Upper lobe of left lung (tissue), 6 donors: Measurements from ENCODE around the gene RECQL5. TPM values are rescaled to one million over a fixed set of nuclear protein-coding genes. Genes with fewer than 3 reads are reported as not detected.

Source experiments
- ATAC-seq, 2 donors: fragments of 200-7000 bp; cut with Tn5 transposase; one replicate each; pipeline ENCODE4 v1.9.1; 2022; ENCODE audit warnings: mild to moderate bottlenecking in 2 of 2, moderate library complexity in 2 of 2; ENCODE audit not compliant: low FRiP score in 2 of 2
- DNase-seq, 2 donors: peaks; one replicate each; pipeline ENCODE4 v3.0.0-alpha.2; 2019 to 2020
- H3K27ac ChIP-seq, 4 donors: fragments of 200-600 bp; sonication (generic); one replicate each; pipeline ENCODE4 v1.5.1; 2016 to 2019
- H3K27me3 ChIP-seq, 4 donors: fragments of 200-600 bp; sonication (generic); one replicate each; pipeline ENCODE4 v1.5.1; 2017 to 2019
- H3K36me3 ChIP-seq, 4 donors: fragments of 200-600 bp; sonication (generic); one replicate each; pipeline ENCODE4 v1.5.1; 2016 to 2019
- H3K4me1 ChIP-seq, 4 donors: fragments of 200-600 bp; sonication (generic); one replicate each; pipeline ENCODE4 v1.5.1; 2018 to 2019
- H3K4me3 ChIP-seq, 4 donors: fragments of 200-600 bp; sonication (generic); one replicate each; pipeline ENCODE4 v1.5.1; 2017 to 2019; ENCODE audit warnings: mild to moderate bottlenecking in 2 of 4, moderate library complexity in 1 of 4
- H3K9me3 ChIP-seq, 4 donors: fragments of 200-600 bp; sonication (generic); one replicate each; pipeline ENCODE4 v1.5.1; 2018 to 2019
- EP300 ChIP-seq, 4 donors: sonication (generic); formaldehyde crosslinking; IDR thresholded peaks; one replicate each; pipeline ENCODE4 v1.5.1; 2017; ENCODE audit warnings: antibody characterized with exemption in 4 of 4, control low read depth in 2 of 4
- POLR2A ChIP-seq, 4 donors: fragments of 450-650 bp; IDR thresholded peaks; one replicate each; pipeline ENCODE4 v1.5.1; 2016 to 2017; ENCODE audit warnings: antibody characterized with exemption in 4 of 4, mild to moderate bottlenecking in 2 of 4
- POLR2AphosphoS5 ChIP-seq, 2 donors: sonication (generic); formaldehyde crosslinking; IDR thresholded peaks; one replicate each; pipeline ENCODE4 v1.5.1; 2017; ENCODE audit warnings: antibody characterized with exemption in 2 of 2
- WGBS, 2 donors: methylation state at CpG; one replicate each; pipeline ENCODE4 v1.1.5; 2017 to 2018; 5-methylcytosine and 5-hydroxymethylcytosine counted together
- total RNA-seq, 6 donors: library from RNA; depleted of rRNA in 4 of 6; stranded (reverse); fragments of >200 nt in 4 of 6; gene quantifications; one replicate each; pipeline versions ENCODE4 v1.1.0 to v1.2.1, GENCODE V29; 2016 to 2021
- TF ChIP-seq, protein P1 (sequence below), 6 experiments: fragments of 450-650 bp in 4 of 6; fragments of 200-600 bp in 2 of 6; sonication (generic) in 2 of 6; IDR thresholded peaks; one replicate each; pipeline ENCODE4 v1.5.1; 2016 to 2019; ENCODE audit warnings: antibody characterized with exemption in 6 of 6
- donor health status: DM: no; HTN: no; CAD: no; lungs with moderate emphysema.
- donor health status: DM: no; HTN: yes; CAD: no; lungs with severe emphysema.

RECQL5 gene
- total RNA-seq, 6 donors from 2014 or later: 11.4 to 97.4 (median 41.4) TPM

- ATAC-seq: no peak
- Histone ChIP-seq H3K27me3 (no peaks in the 10 kb centered on the region), H3K4me1 (peaks cover 17 to 27% (median 20%) of the 10 kb centered on the region in 4 donors), H3K4me3 (no peak overlapping the region), H3K27ac (no peak overlapping the region), H3K36me3 (peaks cover 9 to 67% (median 36%) of the 10 kb centered on the region in 4 donors), H3K9me3 (no peaks in the 10 kb centered on the region)
- 86 to 87% methylated on average over 3 of the region's 3 CpGs for WGBS, 2 donors
- TF ChIP-seq POLR2AphosphoS5 (IDR thresholded peaks at IDR 0.05) (no peak), EP300 (IDR thresholded peaks at IDR 0.05) (no peak)
- DNase-seq: no peak
Observed at GRCh38 chr17:75676461-75676860, 9.5 kb upstream of the RECQL5 start.

DNA sequence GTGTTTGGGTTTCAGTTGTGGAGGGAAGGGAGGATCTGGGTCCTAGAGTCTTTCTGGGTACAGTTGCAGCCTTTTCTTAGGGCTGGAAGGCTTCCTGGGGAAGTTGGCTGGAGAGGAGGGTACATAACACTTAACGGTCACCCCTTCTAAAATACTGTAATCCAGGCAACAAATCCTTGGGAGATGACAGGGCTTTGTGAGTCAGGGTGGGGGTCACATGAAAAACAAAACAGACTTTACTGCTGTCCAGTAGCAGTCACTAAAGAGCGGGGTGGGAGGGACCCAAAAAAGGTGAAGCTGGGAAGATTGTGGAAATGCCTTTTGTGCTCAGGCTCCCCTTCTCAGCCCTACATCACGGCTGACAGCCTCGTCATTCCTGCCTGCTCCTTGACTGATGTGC lies 6.5 kb upstream of the RECQL5 start:
- peaks cover 6 to 23% (median 16%) of the 10 kb centered on the region in 4 donors for H3K4me1 ChIP-seq
- TF ChIP-seq POLR2AphosphoS5 (IDR thresholded peaks at IDR 0.05) (no peak), POLR2A (IDR thresholded peaks at IDR 0.05) (no peak), EP300 (IDR thresholded peaks at IDR 0.05) (no peak)
- TF ChIP-seq, protein P1, sequence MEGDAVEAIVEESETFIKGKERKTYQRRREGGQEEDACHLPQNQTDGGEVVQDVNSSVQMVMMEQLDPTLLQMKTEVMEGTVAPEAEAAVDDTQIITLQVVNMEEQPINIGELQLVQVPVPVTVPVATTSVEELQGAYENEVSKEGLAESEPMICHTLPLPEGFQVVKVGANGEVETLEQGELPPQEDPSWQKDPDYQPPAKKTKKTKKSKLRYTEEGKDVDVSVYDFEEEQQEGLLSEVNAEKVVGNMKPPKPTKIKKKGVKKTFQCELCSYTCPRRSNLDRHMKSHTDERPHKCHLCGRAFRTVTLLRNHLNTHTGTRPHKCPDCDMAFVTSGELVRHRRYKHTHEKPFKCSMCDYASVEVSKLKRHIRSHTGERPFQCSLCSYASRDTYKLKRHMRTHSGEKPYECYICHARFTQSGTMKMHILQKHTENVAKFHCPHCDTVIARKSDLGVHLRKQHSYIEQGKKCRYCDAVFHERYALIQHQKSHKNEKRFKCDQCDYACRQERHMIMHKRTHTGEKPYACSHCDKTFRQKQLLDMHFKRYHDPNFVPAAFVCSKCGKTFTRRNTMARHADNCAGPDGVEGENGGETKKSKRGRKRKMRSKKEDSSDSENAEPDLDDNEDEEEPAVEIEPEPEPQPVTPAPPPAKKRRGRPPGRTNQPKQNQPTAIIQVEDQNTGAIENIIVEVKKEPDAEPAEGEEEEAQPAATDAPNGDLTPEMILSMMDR (IDR thresholded peaks at IDR 0.05): no peak
- H3K36me3 ChIP-seq: peaks cover 25 to 80% (median 52%) of the 10 kb centered on the region in 4 donors
- DNase-seq: no peak
- 90 to 92% methylated on average over 4 of the region's 4 CpGs for WGBS, 2 donors
- no peaks in the 10 kb centered on the region for H3K9me3 ChIP-seq
- H3K27me3 ChIP-seq: no peaks in the 10 kb centered on the region
- H3K27ac ChIP-seq: no peak overlapping the region
- no peak for ATAC-seq
- H3K4me3 ChIP-seq: no peak overlapping the region

DNA sequence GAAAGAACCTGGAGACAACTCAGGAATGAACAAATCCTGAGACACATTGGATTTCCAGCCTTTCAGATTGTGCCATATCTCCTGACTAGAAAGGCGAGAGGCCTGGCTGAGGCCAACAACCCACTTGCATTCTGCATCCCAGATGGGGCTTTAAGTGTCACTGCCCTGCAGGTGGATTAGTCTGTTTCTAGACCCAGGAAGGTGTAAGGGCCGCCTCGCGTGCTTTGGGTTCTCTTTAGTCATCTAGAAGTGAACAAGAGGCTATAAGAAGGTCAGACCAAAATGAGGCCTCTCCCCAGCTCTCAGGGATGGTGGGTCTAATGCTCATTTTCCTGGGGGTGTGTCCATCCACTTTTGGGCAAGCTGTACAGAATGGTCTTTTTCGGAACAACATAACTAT lies 5.1 kb upstream of the RECQL5 start:
- Histone ChIP-seq H3K4me1 (peaks cover 14 to 34% (median 23%) of the 10 kb centered on the region in 4 donors), H3K27me3 (no peaks in the 10 kb centered on the region), H3K27ac (no peak overlapping the region), H3K4me3 (no peak overlapping the region), H3K9me3 (no peaks in the 10 kb centered on the region), H3K36me3 (peaks cover 25 to 65% (median 51%) of the 10 kb centered on the region in 4 donors)
- no peak for TF ChIP-seq POLR2A (IDR thresholded peaks at IDR 0.05)
- no peak for TF ChIP-seq POLR2AphosphoS5 (IDR thresholded peaks at IDR 0.05)
- TF ChIP-seq, protein P1 (IDR thresholded peaks at IDR 0.05): no peak
- no peak for TF ChIP-seq EP300 (IDR thresholded peaks at IDR 0.05)
- 86 to 98% methylated on average over 5 of the region's 5 CpGs for WGBS, 2 donors
- ATAC-seq (no peak), DNase-seq (no peak)

DNA sequence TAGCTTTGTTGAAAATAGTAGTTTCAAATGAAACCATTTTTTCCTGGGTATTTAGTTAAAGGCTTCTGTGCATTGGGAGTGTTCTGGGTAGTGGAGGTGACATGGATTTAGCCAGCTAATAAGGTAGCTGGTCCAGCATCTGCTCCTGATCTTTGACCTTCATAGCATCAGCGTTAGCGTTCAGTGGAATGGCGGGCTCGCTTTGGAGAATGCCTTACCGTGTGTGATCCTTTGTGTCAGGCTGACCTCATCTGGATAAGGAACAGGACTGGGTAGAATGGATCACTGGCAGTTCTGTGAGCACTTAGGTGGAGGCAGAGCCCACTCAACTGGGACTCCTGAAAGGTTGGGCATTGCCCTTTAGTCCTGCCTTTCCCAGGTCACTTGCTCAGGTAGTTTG lies 3.9 kb upstream of the RECQL5 start:
- H3K9me3 ChIP-seq: no peaks in the 10 kb centered on the region
- ATAC-seq (no peak), DNase-seq (no peak)
- peaks cover 21 to 43% (median 30%) of the 10 kb centered on the region in 4 donors for H3K4me1 ChIP-seq
- H3K4me3 ChIP-seq: no peak overlapping the region
- WGBS, 2 donors: 76 to 83% methylated on average over 5 of the region's 5 CpGs
- H3K27me3 ChIP-seq: no peaks in the 10 kb centered on the region
- no peak overlapping the region for H3K27ac ChIP-seq
- peaks cover 25 to 58% (median 51%) of the 10 kb centered on the region in 4 donors for H3K36me3 ChIP-seq
- TF ChIP-seq POLR2AphosphoS5 (IDR thresholded peaks at IDR 0.05): no peak
- TF ChIP-seq, protein P1 (IDR thresholded peaks at IDR 0.05): no peak
- TF ChIP-seq POLR2A (IDR thresholded peaks at IDR 0.05): no peak
- no peak for TF ChIP-seq EP300 (IDR thresholded peaks at IDR 0.05)

DNA sequence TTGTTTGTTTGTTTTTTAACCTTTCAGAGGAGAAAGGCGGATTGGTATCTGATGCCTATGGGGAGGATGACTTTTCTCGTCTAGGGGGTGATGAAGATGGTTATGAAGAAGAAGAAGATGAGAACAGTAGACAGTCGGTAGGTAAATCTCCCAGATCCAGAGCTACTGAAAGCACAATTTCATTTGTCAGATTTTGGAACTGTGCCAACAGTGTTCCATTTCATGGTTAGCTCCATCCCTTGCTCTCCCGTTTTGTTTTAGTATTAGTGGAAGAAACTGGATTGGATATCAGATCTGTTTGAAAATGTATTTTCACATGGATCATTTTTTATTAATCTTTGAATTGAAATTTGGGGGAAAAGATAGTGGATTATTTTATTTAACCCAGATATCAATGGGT lies 1.5 kb upstream of the RECQL5 start:
- Histone ChIP-seq H3K9me3 (no peaks in the 10 kb centered on the region), H3K4me3 (peak overlapping the region in 1 of 4 donors; percentile 99), H3K27me3 (no peaks in the 10 kb centered on the region), H3K27ac (no peak overlapping the region), H3K4me1 (peaks cover 19 to 44% (median 25%) of the 10 kb centered on the region in 4 donors), H3K36me3 (peaks cover 21 to 55% (median 43%) of the 10 kb centered on the region in 4 donors)
- 69 to 83% methylated on average over 4 of the region's 4 CpGs for WGBS, 2 donors
- TF ChIP-seq, protein P1 (IDR thresholded peaks at IDR 0.05): no peak
- TF ChIP-seq POLR2A (IDR thresholded peaks at IDR 0.05) (no peak), EP300 (IDR thresholded peaks at IDR 0.05) (no peak), POLR2AphosphoS5 (IDR thresholded peaks at IDR 0.05) (no peak)
- ATAC-seq: no peak
- DNase-seq: no peak
